ENCODE data around the gene SPANXN3.

- no peak for TF ChIP-seq PATZ1 (CRISPR knock-in tag; IDR thresholded peaks at IDR 0.05; ENCODE audit: borderline replicate concordance)
- no peak for TF ChIP-seq OSR1 (CRISPR knock-in tag; IDR thresholded peaks at IDR 0.05)
- no peak for TF ChIP-seq PPARA (CRISPR knock-in tag; IDR thresholded peaks at IDR 0.05; ENCODE audit: borderline replicate concordance)
Observed at GRCh38 chrX:143462696-143463095, 54.6 kb downstream of the SPANXN3 start.

All from SK-N-SH treated with all-trans-retinoic acid at 6 μM for 48 hours (cell line).